H1 (cell line): ENCODE data around the gene MCL1.

ENCODE experiments used
- CHD7 ChIP-seq: fragments of 300-600 bp; sonication (generic); IDR thresholded peaks from 2 replicates; pipeline ENCODE4 v1.7.1; 2012; ENCODE audit warnings: low read length, moderate library complexity, mild to moderate bottlenecking, inconsistent platforms; ENCODE audit not compliant: insufficient replicate concordance
- CTCF ChIP-seq, 3 experiments: IDR thresholded peaks; 1 replicate in 2 of 3; 2 replicates in 1 of 3; pipeline versions ENCODE4 v1.5.1 to v1.6.1; 2011; ENCODE audit warnings: low read length in 3 of 3, mild to moderate bottlenecking in 3 of 3, inconsistent platforms in 2 of 3, low read depth in 1 of 3, moderate library complexity in 1 of 3; ENCODE audit not compliant: insufficient read depth in 1 of 3; ENCODE audit errors: control extremely low read depth in 1 of 3
- EZH2 ChIP-seq: fragments of 200-600 bp; sonication (generic); IDR thresholded peaks from 2 replicates; pipeline ENCODE4 v1.7.1; 2012; ENCODE audit warnings: low read depth, mild to moderate bottlenecking, moderate library complexity, low read length, inconsistent platforms; ENCODE audit not compliant: severe bottlenecking
- HDAC2 ChIP-seq, 2 experiments: fragments of 300-600 bp in 1 of 2; sonication (generic) in 1 of 2; IDR thresholded peaks; 2 replicates each; pipeline ENCODE4 v1.6.1; 2011 to 2012; ENCODE audit warnings: low read depth in 2 of 2, low read length in 2 of 2, mild to moderate bottlenecking in 2 of 2, moderate library complexity in 2 of 2, borderline replicate concordance in 1 of 2, inconsistent platforms in 1 of 2
- JUN ChIP-seq: IDR thresholded peaks from 2 replicates; pipeline ENCODE4 v1.6.1; 2011; ENCODE audit warnings: low read depth, mild to moderate bottlenecking, improper control_type of control experiment, low read length
- SIN3A ChIP-seq, 2 experiments: IDR thresholded peaks in 1 of 2; conservative IDR thresholded peaks in 1 of 2; 2 replicates each; pipeline ENCODE4 v1.6.1; 2011 to 2012; ENCODE audit warnings: low read length in 2 of 2, improper control_type of control experiment in 1 of 2, low read depth in 1 of 2, mild to moderate bottlenecking in 1 of 2

- TF ChIP-seq CTCF (IDR thresholded peaks at IDR 0.05; ENCODE audit: control extremely low read depth in 1 of 3, insufficient read depth in 1 of 3, low read depth in 1 of 3, low read length in 3 of 3): no peak
- TF ChIP-seq SIN3A (conservative IDR thresholded peaks at IDR 0.05 in 1 of 2, IDR thresholded peaks at IDR 0.05 in 1 of 2; ENCODE audit: low read depth in 1 of 2, low read length in 2 of 2): no peak
- no peak for TF ChIP-seq CHD7
- TF ChIP-seq JUN: no peak
- no peak for TF ChIP-seq HDAC2 (IDR thresholded peaks at IDR 0.05; ENCODE audit: borderline replicate concordance in 1 of 2, low read depth in 2 of 2, low read length in 2 of 2)
- TF ChIP-seq EZH2: no peak
These were observed 4.3 kb downstream of the MCL1 start for GRCh38 chr1:150575072-150575489.
